B cell (primary cell): ENCODE results near the gene TMPRSS7. TPM values are rescaled to one million over a fixed set of nuclear protein-coding genes. Genes with fewer than 3 reads are reported as not detected.

Experiments used
- ATAC-seq: fragments of 200-7000 bp; cut with Tn5 transposase; one replicate; pipeline ENCODE4 v1.10.0; 2021; ENCODE audit warnings: low read depth, mild to moderate bottlenecking, moderate number of reproducible peaks, moderate library complexity
- CTCF ChIA-PET: fragments of 350-600 bp; sonication (Branson Sonifier 250); formaldehyde crosslinking; loops from one replicate; lab custom pipeline; 2021; ENCODE audit warnings: antibody characterized with exemption, inconsistent platforms; lab: Charles Lee
- POLR2A ChIA-PET: fragments of 350-600 bp; sonication (Branson Sonifier 250); formaldehyde crosslinking; loops from one replicate; lab custom pipeline; 2021; ENCODE audit warnings: antibody characterized with exemption; lab: Charles Lee
- DNase-seq: peaks from one replicate; pipeline ENCODE4 v3.0.0; 2013
- H2AFZ ChIP-seq: 2 replicates; pipeline ENCODE4 v1.6.1; 2012; ENCODE audit warnings: mild to moderate bottlenecking, low read depth, low read length; ENCODE audit not compliant: insufficient read depth, poor library complexity, severe bottlenecking
- H3K27ac ChIP-seq, 2 donors: 1 replicate in 1 of 2; 2 replicates in 1 of 2; pipeline ENCODE4 v1.5.1; 2012 to 2013; ENCODE audit warnings: low read length in 2 of 2, mild to moderate bottlenecking in 2 of 2, moderate library complexity in 1 of 2
- H3K27me3 ChIP-seq, 4 experiments: fragments of 200-600 bp in 1 of 4; sonication (generic) in 1 of 4; replicated peaks in 1 of 4; 1 replicate in 2 of 4; 2 replicates in 2 of 4; pipeline versions ENCODE4 v1.6.1 to v1.7.0; 2013 to 2016; ENCODE audit warnings: low read length in 3 of 4, mild to moderate bottlenecking in 2 of 4, mixed read lengths in 1 of 4, moderate library complexity in 1 of 4; ENCODE audit not compliant: insufficient read depth in 4 of 4, control insufficient read depth in 3 of 4; ENCODE audit errors: control extremely low read depth in 1 of 4
- H3K36me3 ChIP-seq, 2 experiments: replicated peaks in 1 of 2; 1 replicate in 1 of 2; 2 replicates in 1 of 2; pipeline versions ENCODE4 v1.6.1 to v1.7.1; 2013; ENCODE audit warnings: low read length in 1 of 2; ENCODE audit not compliant: insufficient read depth in 2 of 2, control insufficient read depth in 1 of 2; ENCODE audit errors: control extremely low read depth in 1 of 2, extremely low read depth in 1 of 2
- H3K4me1 ChIP-seq, 2 donors: fragments of 200-600 bp in 1 of 2; sonication (generic) in 1 of 2; 1 replicate in 1 of 2; 2 replicates in 1 of 2; pipeline versions ENCODE4 v1.5.1 to v1.6.1; 2013 to 2017; ENCODE audit warnings: low read length in 2 of 2; ENCODE audit not compliant: control insufficient read depth in 2 of 2, insufficient read depth in 2 of 2
- H3K4me2 ChIP-seq: replicated peaks from 2 replicates; pipeline ENCODE3; 2012; ENCODE audit warnings: mild to moderate bottlenecking, low read depth, low read length; ENCODE audit not compliant: poor library complexity, severe bottlenecking
- H3K4me3 ChIP-seq, 5 experiments: fragments of 200-600 bp in 1 of 5; sonication (generic) in 1 of 5; 1 replicate in 3 of 5; 2 replicates in 2 of 5; pipeline versions ENCODE4 v1.5.1 to v1.7.0; 2011 to 2016; ENCODE audit warnings: low read length in 4 of 5, mild to moderate bottlenecking in 4 of 5, low read depth in 2 of 5, control low read depth in 1 of 5, moderate library complexity in 1 of 5; ENCODE audit not compliant: insufficient read depth in 1 of 5; ENCODE audit errors: control extremely low read depth in 1 of 5, extremely low read depth in 1 of 5
- H3K79me2 ChIP-seq: fragments of 200-600 bp; sonication (generic); one replicate; pipeline ENCODE4 v1.6.0; 2016; ENCODE audit warnings: low read length; ENCODE audit not compliant: control insufficient read depth, insufficient read depth
- H3K9ac ChIP-seq: fragments of 200-600 bp; sonication (generic); 2 replicates; pipeline ENCODE4 v1.6.1; 2017; ENCODE audit warnings: mild to moderate bottlenecking, low read length, moderate library complexity
- H3K9me3 ChIP-seq, 3 donors: one replicate each; pipeline versions ENCODE4 v1.6.1 to v1.7.1; 2013; ENCODE audit warnings: low read length in 2 of 3; ENCODE audit not compliant: control insufficient read depth in 2 of 3, insufficient read depth in 1 of 3; ENCODE audit errors: control extremely low read depth in 1 of 3
- H4K20me1 ChIP-seq: 2 replicates; pipeline ENCODE4 v1.6.0; 2012; ENCODE audit warnings: mild to moderate bottlenecking, low read length; ENCODE audit not compliant: insufficient read depth, control insufficient read depth, poor library complexity, severe bottlenecking
- H3K27ac Mint-ChIP-seq: one replicate; pipeline ENCODE4 v1.8.0; 2021; ENCODE audit warnings: mixed read lengths
- H3K27me3 Mint-ChIP-seq: one replicate; pipeline ENCODE4 v1.8.0; 2021; ENCODE audit warnings: mixed read lengths
- H3K4me1 Mint-ChIP-seq: one replicate; pipeline ENCODE4 v1.8.0; 2021; ENCODE audit warnings: mixed read lengths
- H3K4me3 Mint-ChIP-seq: one replicate; pipeline ENCODE4 v1.8.0; 2021; ENCODE audit warnings: mixed read lengths
- H3K9me3 Mint-ChIP-seq: one replicate; pipeline ENCODE4 v1.8.0; 2022; ENCODE audit warnings: mixed read lengths; ENCODE audit not compliant: insufficient read depth
- CTCF ChIP-seq: fragments of 200-600 bp; IDR thresholded peaks from one replicate; pipeline ENCODE4 v1.8.0; 2022; ENCODE audit warnings: antibody characterized with exemption, mild to moderate bottlenecking
- EZH2 ChIP-seq: IDR thresholded peaks from 2 replicates; pipeline ENCODE4 v1.6.1; 2012; ENCODE audit warnings: borderline replicate concordance, low read depth, mild to moderate bottlenecking, moderate library complexity, low read length; ENCODE audit not compliant: insufficient read depth, poor library complexity, severe bottlenecking
- WGBS: methylation state at CpG from one replicate; pipeline ENCODE4 v1.1.5; 2013; ENCODE audit warnings: missing lambda C conversion rate; ENCODE audit not compliant: insufficient coverage; 5-methylcytosine and 5-hydroxymethylcytosine counted together
- intact Hi-C: fragments of 100-400 bp; cut with micrococcal nuclease; formaldehyde crosslinking; loops from one replicate; pipeline ENCODE4 v1.10.0; 2022
- polyA plus RNA-seq: library from polyadenylated mRNA; depleted of rRNA; stranded (reverse); fragments of >200 nt; gene quantifications from 2 replicates; pipeline ENCODE4 v1.2.3, GENCODE V29; 2012
- total RNA-seq, 2 donors: library from RNA; stranded (reverse); fragments of 120-200 nt in 1 of 2; gene quantifications; 1 replicate in 1 of 2; 2 replicates in 1 of 2; pipeline versions ENCODE4 v1.2.3 to v1.2.4, GENCODE V29; 2013 to 2022

TMPRSS7 gene
- total and polyA plus RNA-seq, 2 donors (not counting 1 experiment from before 2014, with no cell fraction given): not detected

- DNase-seq (no peak), ATAC-seq (no peak)
- Histone ChIP-seq H3K4me2 (no peak overlapping the region), H3K36me3 (no peaks in the 10 kb centered on the region), H4K20me1 (no peaks in the 10 kb centered on the region), H3K4me1 (peaks cover 12 to 16% of the 10 kb centered on the region in 2 donors), H3K79me2 (no peaks in the 10 kb centered on the region), H3K27me3 (peaks cover 0 to 22% (median 6%) of the 10 kb centered on the region in 4 experiments), H3K9me3 (no peaks in the 10 kb centered on the region), H3K9ac (no peak overlapping the region), H2AFZ (no peak overlapping the region), H3K27ac (no peak overlapping the region), H3K4me3 (no peak overlapping the region)
- no peaks in the 10 kb centered on the region for H3K9me3 Mint-ChIP-seq
- ChIA-PET CTCF (interaction anchor here (1.2 to 2.7 kb wide), 3 partner anchors 8 to 12 kb away, joined by 4 to 14 read pairs (median 13); no protein-coding TSS in a partner anchor), POLR2A (no interaction called here)
- intact Hi-C loops: no loop called here
- H3K4me3 Mint-ChIP-seq: no peak overlapping the region
- peaks cover 11% of the 10 kb centered on the region for H3K27me3 Mint-ChIP-seq
- no peak for TF ChIP-seq CTCF
- no peak for TF ChIP-seq EZH2
- no peak overlapping the region for H3K27ac Mint-ChIP-seq
- H3K4me1 Mint-ChIP-seq: peaks cover 16% of the 10 kb centered on the region
- WGBS: 100% methylated on average over 1 of the region's 2 CpGs
These were observed 33.6 kb upstream of the TMPRSS7 start for GRCh38 chr3:112000966-112001365.

GRCh38 chr3:112001526-112001925 lies 33.0 kb upstream of the TMPRSS7 start:
- Histone ChIP-seq H3K27me3 (peaks cover 0 to 22% (median 6%) of the 10 kb centered on the region in 4 experiments), H3K4me1 (peaks cover 12 to 16% of the 10 kb centered on the region in 2 donors), H3K27ac (no peak overlapping the region), H4K20me1 (no peaks in the 10 kb centered on the region), H2AFZ (no peak overlapping the region), H3K4me3 (no peak overlapping the region), H3K9me3 (no peaks in the 10 kb centered on the region), H3K9ac (no peak overlapping the region), H3K79me2 (no peaks in the 10 kb centered on the region), H3K36me3 (no peaks in the 10 kb centered on the region), H3K4me2 (no peak overlapping the region)
- H3K4me3 Mint-ChIP-seq: no peak overlapping the region
- no peak overlapping the region for H3K27ac Mint-ChIP-seq
- peaks cover 11% of the 10 kb centered on the region for H3K27me3 Mint-ChIP-seq
- no peak for DNase-seq
- peaks cover 16% of the 10 kb centered on the region for H3K4me1 Mint-ChIP-seq
- ChIA-PET POLR2A (no interaction called here), CTCF (interaction anchor here (0.9 to 2.7 kb wide), 4 partner anchors 8 to 12 kb away, joined by 3 to 13 read pairs (median 4); no protein-coding TSS in a partner anchor)
- no CpG with 5 or more reads among the region's 2 CpGs for WGBS
- intact Hi-C loops: no loop called here
- TF ChIP-seq CTCF: no peak
- no peak for ATAC-seq
- no peaks in the 10 kb centered on the region for H3K9me3 Mint-ChIP-seq
